SK-N-SH treated with all-trans-retinoic acid at 6 μM for 48 hours (cell line): ENCODE measurements around the gene PTPRN2.

ENCODE experiments used
- ATAC-seq: fragments of 200-7000 bp; cut with Tn5 transposase; 3 replicates; pipeline ENCODE4 v1.9.1; 2020; ENCODE audit warnings: mild to moderate bottlenecking, moderate library complexity
- ARNTL ChIP-seq: fragments of 450-650 bp; formaldehyde crosslinking; IDR thresholded peaks from 2 replicates; pipeline ENCODE4 v1.5.0; 2020; ENCODE audit warnings: low read depth, mild to moderate bottlenecking, moderate library complexity, borderline replicate concordance
- BACH2 ChIP-seq: fragments of 250-450 bp; sonication (Bioruptor Pico); IDR thresholded peaks from 2 replicates; pipeline ENCODE4 v1.9.0; 2021; ENCODE audit warnings: mild to moderate bottlenecking, borderline replicate concordance
- CREB5 ChIP-seq: fragments of 250-450 bp; sonication (Bioruptor Pico); IDR thresholded peaks from 2 replicates; pipeline ENCODE4 v1.5.1; 2020; ENCODE audit warnings: low read depth, mild to moderate bottlenecking, moderate library complexity
- CSDC2 ChIP-seq: fragments of 250-450 bp; sonication (Bioruptor Pico); IDR thresholded peaks from 2 replicates; pipeline ENCODE4 v1.5.0; 2020; ENCODE audit warnings: mild to moderate bottlenecking, moderate library complexity
- ESRRG ChIP-seq: fragments of 250-450 bp; sonication (Bioruptor Pico); IDR thresholded peaks from 2 replicates; pipeline ENCODE4 v1.6.1; 2021; ENCODE audit warnings: mild to moderate bottlenecking
- GLIS3 ChIP-seq: fragments of 250-450 bp; sonication (Bioruptor Pico); IDR thresholded peaks from 2 replicates; pipeline ENCODE4 v1.5.0; 2020; ENCODE audit warnings: mild to moderate bottlenecking, moderate library complexity
- ISL1 ChIP-seq: fragments of 250-450 bp; sonication (Bioruptor Pico); IDR thresholded peaks from 2 replicates; pipeline ENCODE4 v2.1.2; 2022; ENCODE audit warnings: mild to moderate bottlenecking, moderate library complexity
- OSR1 ChIP-seq: fragments of 250-450 bp; sonication (Bioruptor Pico); IDR thresholded peaks from 2 replicates; pipeline ENCODE4 v1.8.0; 2022; ENCODE audit warnings: moderate library complexity, mild to moderate bottlenecking, inconsistent platforms
- PATZ1 ChIP-seq: fragments of 250-450 bp; sonication (Bioruptor Pico); IDR thresholded peaks from 2 replicates; pipeline ENCODE4 v1.8.0; 2020; ENCODE audit warnings: mild to moderate bottlenecking, moderate library complexity, borderline replicate concordance
- POU6F1 ChIP-seq: fragments of 250-450 bp; sonication (Bioruptor Pico); IDR thresholded peaks from 2 replicates; pipeline ENCODE4 v1.8.0; 2021; ENCODE audit warnings: low read depth, mild to moderate bottlenecking, moderate library complexity, borderline replicate concordance
- PPARA ChIP-seq: fragments of 250-450 bp; sonication (Bioruptor Pico); IDR thresholded peaks from 2 replicates; pipeline ENCODE4 v1.5.0; 2020; ENCODE audit warnings: mild to moderate bottlenecking, borderline replicate concordance
- RARB ChIP-seq: fragments of 250-450 bp; sonication (Bioruptor Pico); IDR thresholded peaks from 2 replicates; pipeline ENCODE4 v1.8.0; 2021; ENCODE audit warnings: mild to moderate bottlenecking, moderate library complexity
- SNAI2 ChIP-seq: fragments of 250-450 bp; sonication (Bioruptor Pico); IDR thresholded peaks from 2 replicates; pipeline ENCODE4 v1.5.0; 2020; ENCODE audit warnings: mild to moderate bottlenecking, moderate library complexity
- TOX ChIP-seq: fragments of 250-450 bp; sonication (Bioruptor Pico); IDR thresholded peaks from 2 replicates; pipeline ENCODE4 v1.8.0; 2021; ENCODE audit warnings: mild to moderate bottlenecking, moderate library complexity, borderline replicate concordance
- TSHZ2 ChIP-seq: fragments of 250-450 bp; sonication (Bioruptor Pico); IDR thresholded peaks from 2 replicates; pipeline ENCODE4 v1.5.0; 2020; ENCODE audit warnings: mild to moderate bottlenecking, moderate library complexity
- ZC3H10 ChIP-seq: fragments of 250-450 bp; sonication (Bioruptor Pico); IDR thresholded peaks from 2 replicates; pipeline ENCODE4 v1.5.1; 2021; ENCODE audit warnings: mild to moderate bottlenecking, moderate library complexity
- ZFP3 ChIP-seq: fragments of 250-450 bp; sonication (Bioruptor Pico); IDR thresholded peaks from 2 replicates; pipeline ENCODE4 v1.5.0; 2020; ENCODE audit warnings: mild to moderate bottlenecking, moderate library complexity
- ZFP30 ChIP-seq: fragments of 450-650 bp; formaldehyde crosslinking; IDR thresholded peaks from 2 replicates; pipeline ENCODE4 v1.5.0; 2022; ENCODE audit warnings: mild to moderate bottlenecking, moderate library complexity
- ZNF565 ChIP-seq: fragments of 450-650 bp; formaldehyde crosslinking; conservative IDR thresholded peaks from 2 replicates; pipeline ENCODE4 v1.5.0; 2020; ENCODE audit warnings: low read depth, mild to moderate bottlenecking, moderate library complexity
- ZNF70 ChIP-seq: fragments of 450-650 bp; formaldehyde crosslinking; IDR thresholded peaks from 2 replicates; pipeline ENCODE4 v1.5.0; 2020; ENCODE audit warnings: mild to moderate bottlenecking, moderate library complexity
- ZNF8 ChIP-seq: fragments of 450-650 bp; formaldehyde crosslinking; IDR thresholded peaks from 2 replicates; pipeline ENCODE4 v1.5.0; 2020; ENCODE audit warnings: mild to moderate bottlenecking, moderate library complexity

PTPRN2 gene

GRCh38 chr7:157809863-157810851, 777.5 kb downstream of the PTPRN2 start:
- no peak for TF ChIP-seq ZNF565 (CRISPR knock-in tag)
- TF ChIP-seq BACH2 (CRISPR knock-in tag) = no peak
- no peak for TF ChIP-seq PPARA (CRISPR knock-in tag)
- no peak for TF ChIP-seq POU6F1 (CRISPR knock-in tag)
- TF ChIP-seq OSR1 (CRISPR knock-in tag) = no peak
- TF ChIP-seq ZC3H10 (CRISPR knock-in tag) = no peak
- TF ChIP-seq RARB (CRISPR knock-in tag) = no peak
- no peak for TF ChIP-seq CSDC2 (CRISPR knock-in tag)
- TF ChIP-seq CREB5 (CRISPR knock-in tag) = no peak
- no peak for TF ChIP-seq ZNF8
- no peak for TF ChIP-seq GLIS3 (CRISPR knock-in tag)
- no peak for TF ChIP-seq ARNTL (CRISPR knock-in tag)
- ATAC-seq = no peak

GRCh38 chr7:157809154-157809862, 778.3 kb downstream of the PTPRN2 start:
- TF ChIP-seq ZFP3 (CRISPR knock-in tag) = no peak
- TF ChIP-seq TSHZ2 (CRISPR knock-in tag) = no peak
- no peak for TF ChIP-seq PPARA (CRISPR knock-in tag)
- TF ChIP-seq ZNF70 (CRISPR knock-in tag) = no peak
- TF ChIP-seq ZFP30 = no peak
- no peak for TF ChIP-seq TOX (CRISPR knock-in tag)
- no peak for TF ChIP-seq GLIS3 (CRISPR knock-in tag)
- no peak for ATAC-seq

GRCh38 chr7:157808042-157808441, 779.6 kb downstream of the PTPRN2 start:
- ATAC-seq = no peak
- TF ChIP-seq ZC3H10 (CRISPR knock-in tag) (no peak), ZFP3 (CRISPR knock-in tag) (no peak), ZFP30 (no peak), TSHZ2 (CRISPR knock-in tag) (no peak), TOX (CRISPR knock-in tag) (no peak), ZNF565 (CRISPR knock-in tag) (no peak), POU6F1 (CRISPR knock-in tag) (no peak), SNAI2 (CRISPR knock-in tag) (no peak), PATZ1 (no peak), ZNF70 (CRISPR knock-in tag) (no peak), ISL1 (CRISPR knock-in tag) (no peak), ZNF8 (no peak), PPARA (CRISPR knock-in tag) (no peak), CSDC2 (CRISPR knock-in tag) (no peak), ESRRG (no peak)
